ENCODE measurements around the gene DUSP11.
A peak's percentile ranks its signal among the peaks of the same experiment; 100 is the strongest.
"Not testable (repeated sequence)": the region's sequence is repeated elsewhere in the genome, so short reads cannot be mapped to it uniquely, and the experiment has no call there.

The DUSP11 gene

GRCh38 chr2:73776381-73776780, 3.5 kb downstream of the DUSP11 start:
- FAIRE-seq = peak; percentile 68
- DNase-seq (ENCODE audit: insufficient read length, low spot score) = no peak

- FAIRE-seq (no peak), DNase-seq (ENCODE audit: insufficient read length, low spot score) (no peak)
Measured at GRCh38 chr2:73772819-73773218, 7.1 kb downstream of the DUSP11 start.

GRCh38 chr2:73770725-73771124, 9.2 kb downstream of the DUSP11 start:
- no peak for DNase-seq (ENCODE audit: insufficient read length, low spot score)
- FAIRE-seq = no peak

GRCh38 chr2:73766994-73767393, 12.9 kb downstream of the DUSP11 start:
- no peak for DNase-seq (ENCODE audit: insufficient read length, low spot score)
- FAIRE-seq = no peak

GRCh38 chr2:73766349-73766748, 13.6 kb downstream of the DUSP11 start:
- DNase-seq (ENCODE audit: insufficient read length, low spot score) = no peak
- FAIRE-seq = no peak

- DNase-seq (ENCODE audit: insufficient read length, low spot score) = no peak
- no peak for FAIRE-seq
Measured at GRCh38 chr2:73764945-73765344, 15.0 kb downstream of the DUSP11 start.

- DNase-seq (ENCODE audit: insufficient read length, low spot score) (peak; percentile 48), FAIRE-seq (no peak)
Measured at GRCh38 chr2:73762571-73762970, 17.3 kb downstream of the DUSP11 start.

GRCh38 chr2:73759904-73760303, 20.0 kb downstream of the DUSP11 start:
- DNase-seq (ENCODE audit: insufficient read length, low spot score) = no peak

GRCh38 chr2:73759285-73759764, 20.6 kb downstream of the DUSP11 start:
- FAIRE-seq (no peak), DNase-seq (ENCODE audit: insufficient read length, low spot score) (no peak)

More at GRCh38 chr2:73759904-73760303, 20.0 kb downstream of the DUSP11 start:
- no peak for FAIRE-seq

GRCh38 chr2:73754332-73754731, 25.6 kb downstream of the DUSP11 start:
- not testable (repeated sequence) for DNase-seq (ENCODE audit: insufficient read length, low spot score)

GRCh38 chr2:73749314-73749713, 30.6 kb downstream of the DUSP11 start:
- DNase-seq (ENCODE audit: insufficient read length, low spot score) (no peak), FAIRE-seq (no peak)

More at GRCh38 chr2:73754332-73754731, 25.6 kb downstream of the DUSP11 start:
- FAIRE-seq = not testable (repeated sequence)

GRCh38 chr2:73746877-73747208, 33.1 kb downstream of the DUSP11 start:
- no peak for FAIRE-seq

GRCh38 chr2:73746015-73746876, 33.7 kb downstream of the DUSP11 start:
- DNase-seq (ENCODE audit: insufficient read length, low spot score) = no peak
- FAIRE-seq = no peak

More at GRCh38 chr2:73746877-73747208, 33.1 kb downstream of the DUSP11 start:
- DNase-seq (ENCODE audit: insufficient read length, low spot score) = no peak

- no peak for DNase-seq (ENCODE audit: insufficient read length, low spot score)
- FAIRE-seq = no peak
Measured at GRCh38 chr2:73740767-73741166, 39.1 kb downstream of the DUSP11 start.

- DNase-seq (ENCODE audit: insufficient read length, low spot score) = no peak
- no peak for FAIRE-seq
Measured at GRCh38 chr2:73739101-73739500, 40.8 kb downstream of the DUSP11 start.

- DNase-seq (ENCODE audit: insufficient read length, low spot score) = peak; percentile 99
- FAIRE-seq = no peak
Measured at GRCh38 chr2:73736855-73737779, 42.8 kb downstream of the DUSP11 start, which contains the start of gene TPRKB. Gene TPRKB (minus strand): TSS chr2:73737345. CDS start chr2:73734569, 2,776 bp downstream.

GRCh38 chr2:73736378-73736777, 43.5 kb downstream of the DUSP11 start:
- FAIRE-seq (no peak), DNase-seq (ENCODE audit: insufficient read length, low spot score) (no peak)

GRCh38 chr2:73730810-73731209, 49.1 kb downstream of the DUSP11 start:
- DNase-seq (ENCODE audit: insufficient read length, low spot score) = no peak
- no peak for FAIRE-seq

GRCh38 chr2:73728711-73729110, 51.2 kb downstream of the DUSP11 start:
- no peak for FAIRE-seq

GRCh38 chr2:73728043-73728442, 51.9 kb downstream of the DUSP11 start:
- no peak for FAIRE-seq

More at GRCh38 chr2:73728711-73729110, 51.2 kb downstream of the DUSP11 start:
- no peak for DNase-seq (ENCODE audit: insufficient read length, low spot score)

GRCh38 chr2:73726657-73727056, 53.2 kb downstream of the DUSP11 start:
- DNase-seq (ENCODE audit: insufficient read length, low spot score); FAIRE-seq: not testable (repeated sequence)

More at GRCh38 chr2:73728043-73728442, 51.9 kb downstream of the DUSP11 start:
- DNase-seq (ENCODE audit: insufficient read length, low spot score) = no peak

Data from HTR-8/SVneo (cell line).